HG03095 (cell line): ENCODE measurements around the gene IGSF21.

Source experiments
- ATAC-seq: cut with Tn5 transposase; IDR thresholded peaks from one replicate; pipeline ENCODE4 v1.9.1; 2021; ENCODE audit warnings: moderate library complexity; ENCODE audit not compliant: unreplicated experiment

The IGSF21 gene

GRCh38 chr1:18319099-18319498 is 211.5 kb downstream of the IGSF21 start:
- ATAC-seq, result no peak

DNA sequence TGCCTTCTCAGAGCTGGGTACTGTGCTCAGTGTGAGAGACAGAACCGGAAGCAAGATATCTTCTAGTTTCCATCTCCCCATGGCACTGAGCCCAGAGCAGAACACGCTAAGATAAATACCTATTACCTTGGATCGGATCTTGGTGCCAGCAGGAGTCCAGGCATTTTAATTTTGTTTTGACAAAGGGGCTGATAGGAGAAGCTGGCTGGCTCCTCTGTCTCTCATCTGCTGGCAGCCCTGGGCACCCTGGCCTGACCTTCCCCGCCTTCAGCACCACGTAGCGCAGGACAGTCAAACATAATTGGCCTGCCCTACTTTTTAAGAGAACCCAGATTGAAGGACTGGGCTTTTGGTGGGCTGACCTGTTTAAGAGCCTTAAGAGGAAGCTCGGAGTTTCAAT is 212.5 kb downstream of the IGSF21 start:
- ATAC-seq, result no peak

- no peak for ATAC-seq
Observed at GRCh38 chr1:18322368-18323032, 214.9 kb downstream of the IGSF21 start.

DNA sequence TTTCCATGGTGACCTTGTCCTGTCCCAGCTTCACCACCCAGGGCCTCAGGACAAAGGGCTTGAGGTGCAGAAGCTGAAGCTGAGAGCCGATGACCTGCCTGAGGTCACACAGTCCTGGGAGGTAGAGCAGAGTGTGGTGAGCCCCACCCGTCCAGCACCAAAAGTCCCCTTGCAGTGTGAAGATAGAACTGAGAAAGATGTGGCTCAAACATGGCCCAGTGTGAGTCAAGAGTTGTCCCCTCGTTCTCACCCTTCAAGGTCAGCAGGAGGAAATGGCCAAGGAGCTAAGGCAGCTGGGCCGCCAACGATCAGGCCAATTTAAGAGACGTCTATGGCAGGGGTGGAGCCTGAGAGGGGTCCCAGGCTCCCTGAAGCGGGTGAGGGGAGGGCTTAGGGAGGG is 215.7 kb downstream of the IGSF21 start:
- no peak for ATAC-seq

GRCh38 chr1:18324246-18324645 is 216.6 kb downstream of the IGSF21 start:
- ATAC-seq, result no peak

DNA sequence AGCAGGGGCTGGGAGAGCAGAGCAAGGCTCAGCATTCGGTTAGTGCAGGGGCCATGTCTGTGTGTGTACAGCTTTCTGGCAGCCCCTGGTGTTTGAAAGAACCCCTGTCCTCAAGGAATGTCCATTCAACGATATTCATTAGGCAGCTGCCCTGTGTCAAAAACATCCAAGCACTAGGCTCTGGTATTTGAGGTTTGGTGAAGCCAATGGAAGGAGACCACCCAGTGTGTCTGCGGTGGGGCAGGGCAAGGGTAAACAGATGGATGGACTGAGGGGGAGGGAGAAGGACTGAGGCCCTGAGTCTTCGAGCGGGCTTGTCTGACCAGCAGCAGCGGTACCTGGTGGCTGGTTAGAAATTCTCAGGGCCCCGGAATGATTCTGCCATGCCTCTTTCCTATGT is 217.5 kb downstream of the IGSF21 start:
- no peak for ATAC-seq

DNA sequence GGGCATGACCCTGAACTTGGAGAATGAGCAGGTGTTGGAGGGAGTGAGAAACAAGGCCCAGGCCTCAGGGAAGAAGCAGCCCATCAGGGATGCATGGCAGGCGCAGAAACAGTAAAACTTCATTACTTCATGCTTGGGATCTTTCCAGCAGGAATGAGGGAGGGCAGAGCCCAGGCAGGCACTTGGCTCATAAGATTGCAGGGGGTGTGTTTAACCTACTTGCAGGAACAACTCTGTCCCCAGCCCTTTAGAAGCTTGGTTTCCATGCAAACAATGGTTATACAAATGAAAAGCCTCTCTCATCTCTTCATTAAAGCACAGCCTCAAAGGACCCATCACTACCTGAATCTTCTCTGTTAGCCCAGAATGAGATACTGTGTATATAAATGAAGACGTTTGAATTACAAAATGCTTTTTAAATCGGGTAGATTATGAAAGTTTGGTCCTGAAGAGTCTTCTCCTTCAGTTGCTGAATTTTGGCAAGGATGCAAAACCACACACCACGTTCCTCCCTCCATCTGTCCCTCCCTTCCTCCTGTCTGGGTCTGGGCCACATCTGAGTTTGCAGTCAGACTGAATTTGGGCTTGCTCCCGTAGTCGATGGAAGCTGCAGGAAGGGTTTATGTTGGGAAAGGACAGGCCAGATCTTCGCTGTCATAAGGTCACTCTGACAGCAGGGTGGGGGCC is 218.8 kb downstream of the IGSF21 start:
- ATAC-seq, result no peak

DNA sequence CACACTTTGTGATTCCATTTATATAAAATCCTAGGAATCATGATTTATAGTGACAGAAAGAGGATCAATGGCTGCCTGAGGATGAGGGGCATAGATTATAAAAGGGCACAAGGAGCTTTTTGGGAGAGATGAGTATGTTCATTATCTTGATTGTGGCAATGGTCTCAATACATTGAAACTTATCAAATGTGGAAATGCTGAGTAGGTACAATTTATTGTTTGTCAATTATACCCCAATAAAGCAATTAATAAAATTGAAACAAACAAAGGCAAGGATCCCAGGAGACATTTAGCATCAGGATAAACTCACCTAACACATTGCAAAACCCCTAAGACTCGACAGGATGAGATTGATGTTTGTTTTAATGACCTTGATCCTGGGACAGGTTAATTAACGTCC is 220.1 kb downstream of the IGSF21 start:
- ATAC-seq, result no peak

DNA sequence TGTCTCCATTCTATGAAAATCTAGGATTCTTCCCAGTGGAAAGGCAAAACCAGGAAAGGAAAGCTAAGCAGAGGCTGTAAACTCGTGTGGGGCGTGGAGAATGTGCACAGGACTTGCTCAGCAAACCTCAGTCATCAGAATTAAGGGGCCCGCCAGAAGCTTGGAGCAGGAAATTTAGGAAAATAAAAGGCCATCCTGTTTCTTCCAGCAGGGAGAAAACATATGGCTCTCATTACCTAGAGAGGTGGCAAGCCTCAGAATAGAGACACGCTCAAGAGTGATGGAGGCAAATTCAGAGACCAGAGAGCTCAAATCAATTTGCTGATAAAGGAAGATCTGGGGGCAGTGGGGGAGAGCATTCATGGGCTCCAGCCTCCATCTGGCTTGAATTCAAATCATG is 221.2 kb downstream of the IGSF21 start:
- no peak for ATAC-seq

- ATAC-seq, result no peak
Observed at GRCh38 chr1:18329469-18330253, 222.1 kb downstream of the IGSF21 start.

DNA sequence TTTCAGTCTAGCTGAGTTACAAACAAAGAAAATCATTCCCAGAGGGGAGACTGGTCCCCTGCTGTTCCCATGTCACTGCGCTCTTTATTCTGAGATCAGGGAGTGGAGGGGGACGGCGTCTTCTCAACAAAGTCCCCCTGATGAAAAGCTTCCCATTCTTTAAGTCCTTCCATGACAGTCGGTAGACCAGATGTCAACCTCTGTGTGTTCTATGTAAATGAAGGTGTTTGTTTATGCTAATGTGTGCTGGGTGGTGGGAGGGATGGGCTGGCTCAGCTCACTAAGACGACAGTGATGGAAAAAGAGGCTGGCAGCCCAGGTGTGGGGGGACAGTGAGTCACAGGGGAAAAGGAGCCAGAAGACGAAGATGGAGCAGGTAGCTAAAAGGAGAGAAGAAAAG is 225.0 kb downstream of the IGSF21 start:
- no peak for ATAC-seq

DNA sequence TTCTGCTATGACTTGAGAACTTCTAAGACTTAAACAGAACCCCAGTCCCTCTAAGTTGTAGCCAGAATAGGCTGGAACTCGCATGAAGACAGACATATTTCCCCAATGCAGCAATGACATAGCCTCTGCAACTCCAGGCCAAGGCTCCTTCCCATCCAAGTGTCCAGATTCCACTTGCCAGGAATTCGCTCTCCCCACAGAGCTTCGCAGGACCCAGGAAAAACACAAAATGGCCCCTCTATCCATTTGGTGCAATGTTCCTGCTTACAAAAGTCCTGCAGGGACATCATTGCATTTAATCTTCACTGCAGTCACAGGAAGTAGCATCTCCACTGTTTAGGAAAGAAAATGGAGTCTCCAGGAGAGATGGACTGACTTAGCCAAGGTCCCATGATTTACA is 225.6 kb downstream of the IGSF21 start:
- no peak for ATAC-seq

DNA sequence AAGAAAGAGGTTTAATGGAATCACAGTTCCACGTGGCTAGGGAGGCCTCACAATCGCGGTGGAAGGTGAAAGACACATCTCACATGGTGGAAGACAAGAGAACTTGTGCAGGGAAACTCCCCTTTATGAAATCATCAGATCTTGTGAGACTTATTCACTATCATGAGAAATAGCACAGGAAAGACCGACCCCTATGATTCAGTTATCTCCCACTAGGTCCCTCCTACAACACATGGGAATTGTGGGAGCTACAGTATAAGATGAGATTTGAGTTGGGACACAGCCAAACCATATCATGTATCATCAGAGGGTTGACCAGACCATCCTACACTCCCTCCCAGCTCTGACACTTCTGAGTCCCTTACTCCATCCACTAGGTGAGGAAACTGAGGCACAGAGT is 229.2 kb downstream of the IGSF21 start:
- ATAC-seq, result no peak

DNA sequence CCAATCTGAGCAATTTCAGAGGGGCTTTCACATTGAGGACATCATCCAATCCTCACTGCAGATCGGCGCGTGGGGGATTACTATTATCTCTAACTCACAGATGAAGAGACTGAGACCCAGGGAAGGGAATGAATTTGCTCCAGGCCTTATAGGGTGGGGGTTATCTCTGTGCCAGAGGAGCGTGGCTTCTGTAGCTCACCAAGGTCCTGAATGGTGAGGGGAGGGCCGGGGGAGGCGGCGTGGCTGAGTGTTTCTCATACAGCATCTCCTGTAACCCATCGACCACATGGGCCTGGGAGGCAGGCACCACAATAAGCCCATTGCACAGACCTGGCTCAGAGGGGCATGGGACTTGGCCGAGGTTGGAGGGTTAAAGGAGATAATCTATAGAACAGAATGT is 230.2 kb downstream of the IGSF21 start:
- ATAC-seq, result no peak

GRCh38 chr1:18339161-18339560 is 231.6 kb downstream of the IGSF21 start:
- ATAC-seq, result no peak

- no peak for ATAC-seq
Observed at GRCh38 chr1:18340158-18340764, 232.7 kb downstream of the IGSF21 start.

GRCh38 chr1:18340787-18341186 is 233.2 kb downstream of the IGSF21 start:
- no peak for ATAC-seq

DNA sequence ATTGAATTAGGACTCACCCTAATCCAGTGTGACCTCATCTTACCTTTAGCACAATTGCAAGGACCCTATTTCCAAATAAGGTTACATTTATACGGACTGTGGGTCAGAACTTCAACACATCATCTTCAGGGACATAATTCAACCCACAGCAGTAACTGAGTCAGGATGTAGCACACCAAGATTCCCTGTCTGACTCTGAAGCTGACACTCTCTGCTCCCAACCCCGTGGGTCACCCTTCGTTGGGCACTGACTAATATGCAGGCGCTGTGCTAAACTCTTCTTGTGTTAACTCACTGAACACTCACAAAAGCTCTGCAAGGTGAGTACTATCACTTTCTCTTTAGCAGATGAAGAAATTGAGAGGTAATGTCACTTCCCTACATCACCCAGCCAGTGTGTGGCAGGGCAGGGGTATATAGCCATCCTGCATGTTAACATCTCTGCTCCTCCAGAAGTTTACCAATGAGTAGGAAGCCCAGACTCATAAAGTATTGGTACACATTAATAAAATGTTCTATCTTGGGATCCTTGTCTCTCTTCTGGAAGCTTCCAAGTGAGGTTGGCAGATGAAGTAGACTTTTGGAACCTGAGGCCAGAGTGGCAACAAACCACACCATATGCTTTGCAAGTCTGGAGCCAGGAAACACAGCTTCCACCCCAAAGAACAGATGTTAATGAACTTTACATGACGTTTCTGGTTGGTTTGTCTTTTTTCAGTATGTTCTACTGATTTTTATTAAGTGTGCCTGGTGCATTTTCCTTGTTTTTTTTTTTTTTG is 233.9 kb downstream of the IGSF21 start:
- ATAC-seq, result no peak

DNA sequence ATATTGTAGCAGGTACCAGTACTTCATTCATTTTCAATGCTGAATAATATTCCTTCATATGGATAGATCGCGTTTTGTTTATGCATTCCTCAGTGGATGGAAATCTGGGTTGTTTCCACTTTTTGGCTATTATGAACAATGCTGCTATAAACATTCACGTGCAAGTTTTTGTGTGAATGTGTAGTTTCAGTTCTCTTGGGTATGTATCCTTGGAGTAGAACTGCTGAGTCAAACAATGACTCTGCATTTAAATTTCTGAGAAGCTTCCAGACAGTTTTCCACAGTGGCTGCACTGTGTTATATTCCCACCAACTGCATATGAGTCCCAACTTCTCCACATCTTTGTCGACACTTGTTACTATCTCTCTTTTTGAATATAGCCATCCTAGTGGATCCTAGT is 235.1 kb downstream of the IGSF21 start:
- ATAC-seq, result no peak

- no peak for ATAC-seq
Observed at GRCh38 chr1:18343581-18343980, 236.0 kb downstream of the IGSF21 start.

DNA sequence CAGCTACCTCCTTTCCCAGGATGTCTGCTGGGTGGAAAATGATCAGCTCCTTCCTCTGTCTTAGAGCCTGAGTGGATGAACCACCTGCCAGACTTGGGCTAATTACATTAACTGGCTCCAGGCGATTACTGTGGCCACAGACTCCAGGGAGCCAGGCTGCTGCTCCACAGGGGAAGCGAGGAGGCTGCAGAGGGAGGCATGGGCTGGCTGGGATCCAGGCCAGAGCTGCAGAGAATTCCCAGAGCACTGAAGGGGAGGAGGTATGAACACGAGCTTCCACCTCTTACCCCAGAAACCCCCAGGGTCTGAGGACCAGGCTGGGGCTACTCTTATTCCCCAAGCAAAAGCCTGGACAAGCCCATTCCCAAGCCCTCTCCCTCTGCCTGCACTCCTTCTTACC is 237.2 kb downstream of the IGSF21 start:
- ATAC-seq, result no peak
